HG03439 (cell line): ENCODE measurements around the gene YWHAQ.
"Not testable (repeated sequence)": the region's sequence is repeated elsewhere in the genome, so short reads cannot be mapped to it uniquely, and the experiment has no call there.

Experiments used
- ATAC-seq: cut with Tn5 transposase; IDR thresholded peaks from one replicate; pipeline ENCODE4 v1.9.1; 2021; ENCODE audit warnings: mild to moderate bottlenecking, moderate library complexity; ENCODE audit not compliant: unreplicated experiment

Gene YWHAQ

GRCh38 chr2:9552219-9553178 is 78.3 kb downstream of the YWHAQ start:
- no peak for ATAC-seq

- not testable (repeated sequence) for ATAC-seq
These were observed 79.9 kb downstream of the YWHAQ start for GRCh38 chr2:9550859-9551391.

- no peak for ATAC-seq
These were observed 81.4 kb downstream of the YWHAQ start for GRCh38 chr2:9549420-9549819.

- ATAC-seq: peak; percentile 45
These were observed 82.3 kb downstream of the YWHAQ start for GRCh38 chr2:9548506-9548905.

- no peak for ATAC-seq
These were observed 83.4 kb downstream of the YWHAQ start for GRCh38 chr2:9547262-9547991.

GRCh38 chr2:9545502-9545901 is 85.3 kb downstream of the YWHAQ start:
- ATAC-seq: no peak

GRCh38 chr2:9543557-9543956 is 87.2 kb downstream of the YWHAQ start:
- ATAC-seq: no peak

- ATAC-seq: no peak
These were observed 91.3 kb downstream of the YWHAQ start for GRCh38 chr2:9539531-9539930.

GRCh38 chr2:9538000-9538507 is 92.7 kb downstream of the YWHAQ start:
- ATAC-seq: no peak

- ATAC-seq: no peak
These were observed 94.3 kb downstream of the YWHAQ start for GRCh38 chr2:9536504-9536903.

GRCh38 chr2:9535177-9535576 is 95.6 kb downstream of the YWHAQ start:
- ATAC-seq: no peak
